Lower lobe of right lung (tissue), 2 donors: ENCODE measurements around the gene SPDYE16. TPM values are rescaled to one million over a fixed set of nuclear protein-coding genes. Genes with fewer than 3 reads are reported as not detected.
"Not testable (repeated sequence)": the region's sequence is repeated elsewhere in the genome, so short reads cannot be mapped to it uniquely, and the experiment has no call there.

Source experiments
- ATAC-seq, 2 donors: fragments of 200-7000 bp; cut with Tn5 transposase; one replicate each; pipeline ENCODE4 v1.9.1; 2020 to 2022; ENCODE audit warnings: mild to moderate bottlenecking in 2 of 2, moderate library complexity in 2 of 2
- DNase-seq: peaks from one replicate; pipeline ENCODE4 v3.0.0-alpha.2; 2020
- H3K27ac ChIP-seq: fragments of 200-600 bp; one replicate; pipeline ENCODE4 v1.8.0; 2022
- H3K27me3 ChIP-seq: fragments of 200-600 bp; one replicate; pipeline ENCODE4 v1.8.0; 2022; ENCODE audit warnings: low read depth
- H3K36me3 ChIP-seq: fragments of 200-600 bp; one replicate; pipeline ENCODE4 v1.8.0; 2022; ENCODE audit warnings: mild to moderate bottlenecking
- H3K4me1 ChIP-seq: fragments of 200-600 bp; one replicate; pipeline ENCODE4 v1.8.0; 2022
- H3K4me3 ChIP-seq: fragments of 200-600 bp; one replicate; pipeline ENCODE4 v1.8.0; 2022; ENCODE audit warnings: mild to moderate bottlenecking
- H3K9me3 ChIP-seq: fragments of 200-600 bp; one replicate; pipeline ENCODE4 v1.8.0; 2022
- intact Hi-C: fragments of 100-400 bp; cut with DNase I; formaldehyde crosslinking; loops from one replicate; pipeline ENCODE4 v1.11.0; 2022
- long read RNA-seq: library from polyadenylated mRNA; unstranded; transcript quantifications from one replicate; pipeline ENCODE4 v2.0.0, GENCODE V29; 2021
- total RNA-seq: library from RNA; stranded (reverse); fragmentation: NEBNext Ultra II Directional; extraction: Animal tissue kit (Norgen Biotek cat#: 25700); gene quantifications from one replicate; pipeline ENCODE4 v1.2.1, GENCODE V29; 2021
- donor health status: DM: no; HTN: yes; CAD: no; lungs with severe emphysema.

The SPDYE16 gene
- total RNA-seq: 0.18 TPM
- long read RNA-seq, partial matches to known transcripts: 0 of 4 reads
- long read RNA-seq, other reads (novel, unspliced or antisense): 4 of 4 reads

DNA sequence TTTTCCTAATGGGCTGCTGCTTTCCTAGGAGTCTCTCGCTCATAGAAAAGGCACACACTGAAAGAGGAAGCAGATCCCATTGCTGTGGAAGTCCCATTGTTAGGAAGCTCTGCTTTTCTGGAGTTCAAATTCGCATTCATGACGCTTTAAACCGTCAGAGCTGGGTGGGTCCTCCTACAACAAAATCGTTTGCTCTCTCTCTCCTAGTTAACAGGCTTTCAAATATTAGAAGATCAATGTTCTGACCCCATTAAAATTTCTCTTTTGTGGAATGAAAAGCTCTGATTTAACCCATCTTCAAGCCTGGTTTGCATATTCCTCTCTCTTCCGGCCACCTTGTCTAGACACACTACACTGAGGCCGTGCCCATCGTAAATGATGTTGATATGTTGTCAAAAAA is at the start of gene SPDYE16:
Gene SPDYE16, minus strand, starts transcription at position 101 of the 400 bp plus-strand sequence. CDS start 1,838 bp downstream, outside the sequence.
- H3K27me3 ChIP-seq, H3K36me3 ChIP-seq, H3K27ac ChIP-seq, H3K9me3 ChIP-seq, H3K4me1 ChIP-seq, H3K4me3 ChIP-seq, DNase-seq, intact Hi-C loops, ATAC-seq: not testable (repeated sequence)

GRCh38 chr7:76592694-76593093 is 49.6 kb upstream of the SPDYE16 start:
- H3K36me3 ChIP-seq, H3K27me3 ChIP-seq, H3K9me3 ChIP-seq, intact Hi-C loops, H3K4me3 ChIP-seq, H3K27ac ChIP-seq, DNase-seq: not testable (repeated sequence)
- peaks cover 24% of the 10 kb centered on the region for H3K4me1 ChIP-seq
- peak; percentile 37 to 70 for ATAC-seq

GRCh38 chr7:76591602-76592304 is 48.7 kb upstream of the SPDYE16 start:
- H3K27me3 ChIP-seq, H3K4me3 ChIP-seq, intact Hi-C loops, H3K27ac ChIP-seq, H3K36me3 ChIP-seq, ATAC-seq, DNase-seq, H3K9me3 ChIP-seq: not testable (repeated sequence)
- H3K4me1 ChIP-seq: peaks cover 29% of the 10 kb centered on the region

GRCh38 chr7:76591033-76591432 is 47.9 kb upstream of the SPDYE16 start:
- H3K27me3 ChIP-seq, H3K9me3 ChIP-seq, intact Hi-C loops, H3K27ac ChIP-seq, H3K4me3 ChIP-seq, H3K36me3 ChIP-seq, DNase-seq, ATAC-seq: not testable (repeated sequence)
- H3K4me1 ChIP-seq: peaks cover 36% of the 10 kb centered on the region

- peak; percentile 58 to 83 for ATAC-seq
- peaks cover 47% of the 10 kb centered on the region for H3K4me1 ChIP-seq
- H3K27ac ChIP-seq: not testable (repeated sequence)
Measured at GRCh38 chr7:76588586-76588985, 45.5 kb upstream of the SPDYE16 start.

DNA sequence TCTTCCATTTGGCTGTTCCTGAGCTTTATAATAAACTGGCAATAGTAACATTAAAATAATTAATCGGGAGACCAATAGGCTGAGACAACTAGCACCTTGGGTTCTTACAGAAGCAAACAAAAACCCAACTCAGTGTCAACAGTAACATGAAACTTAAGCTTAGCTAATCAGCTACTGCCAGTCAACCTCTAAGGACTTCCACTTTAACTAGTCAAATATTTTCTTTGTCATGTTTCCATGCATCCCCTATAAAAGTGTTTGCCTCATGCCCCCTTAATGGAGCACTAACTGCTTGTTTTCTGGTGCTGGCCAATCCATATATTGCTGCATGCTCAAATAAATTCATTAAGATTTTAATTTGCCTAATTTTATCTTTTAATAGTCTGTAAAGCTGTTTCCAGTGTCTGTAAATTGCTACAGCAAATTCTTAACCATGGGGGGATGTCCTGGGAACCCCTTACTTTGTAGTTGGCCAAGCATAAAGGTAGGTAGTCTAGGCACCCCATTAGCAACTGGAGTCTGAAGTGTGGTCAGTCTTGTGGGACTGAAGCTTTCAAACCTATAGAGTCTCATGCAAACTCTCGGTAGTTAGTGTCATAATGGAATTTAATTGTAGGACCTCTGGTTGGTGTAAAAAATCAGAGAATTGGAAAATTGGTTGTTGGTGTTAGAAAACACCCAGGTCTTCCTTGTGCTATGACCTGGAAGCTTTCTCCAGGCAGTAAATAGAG is 43.7 kb upstream of the SPDYE16 start:
- DNase-seq, H3K36me3 ChIP-seq, H3K9me3 ChIP-seq, H3K4me3 ChIP-seq, intact Hi-C loops, H3K27me3 ChIP-seq, H3K27ac ChIP-seq: not testable (repeated sequence)
- peak; percentile 4 to 45 for ATAC-seq
- H3K4me1 ChIP-seq: peaks cover 54% of the 10 kb centered on the region

More at GRCh38 chr7:76588586-76588985, 45.5 kb upstream of the SPDYE16 start:
- H3K27me3 ChIP-seq, H3K9me3 ChIP-seq, H3K36me3 ChIP-seq, intact Hi-C loops, DNase-seq, H3K4me3 ChIP-seq: not testable (repeated sequence)

DNA sequence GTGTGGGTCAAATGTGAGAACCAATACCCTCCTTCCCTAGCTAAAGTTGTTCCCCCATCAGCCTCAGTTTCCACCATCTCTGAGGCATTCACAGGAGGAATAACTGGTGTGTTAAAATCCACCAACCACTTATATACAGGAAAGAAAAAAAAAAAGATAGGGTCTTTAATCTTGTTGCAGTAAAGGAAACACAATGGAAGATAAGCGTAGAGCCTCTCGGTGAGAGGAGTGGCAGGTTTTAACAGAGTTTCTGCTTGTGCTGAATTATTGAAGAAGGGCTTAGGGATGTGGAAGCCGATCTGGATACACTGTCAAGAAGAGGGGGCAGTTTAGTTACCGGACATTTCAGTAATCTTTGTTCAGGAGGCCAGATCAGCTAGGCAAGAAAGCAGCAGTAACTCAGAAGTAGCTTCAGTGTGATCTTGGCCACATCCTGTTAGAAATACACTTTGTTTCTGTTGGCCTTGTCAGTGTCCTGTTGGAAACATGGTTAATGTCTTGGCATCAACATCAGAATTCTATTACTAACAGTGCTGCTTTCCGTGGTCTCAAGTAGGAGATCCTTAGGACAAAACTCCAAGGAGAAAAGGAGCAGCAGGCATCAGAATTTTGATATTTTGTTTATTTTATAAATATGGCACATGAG is 40.7 kb upstream of the SPDYE16 start:
- Histone ChIP-seq H3K27ac (peak overlapping the region; percentile 67), H3K4me1 (peaks cover 46% of the 10 kb centered on the region)
- intact Hi-C loops, H3K36me3 ChIP-seq, H3K9me3 ChIP-seq, H3K4me3 ChIP-seq, H3K27me3 ChIP-seq, DNase-seq: not testable (repeated sequence)
- peak in 1 of 2 donors; percentile 5 for ATAC-seq

DNA sequence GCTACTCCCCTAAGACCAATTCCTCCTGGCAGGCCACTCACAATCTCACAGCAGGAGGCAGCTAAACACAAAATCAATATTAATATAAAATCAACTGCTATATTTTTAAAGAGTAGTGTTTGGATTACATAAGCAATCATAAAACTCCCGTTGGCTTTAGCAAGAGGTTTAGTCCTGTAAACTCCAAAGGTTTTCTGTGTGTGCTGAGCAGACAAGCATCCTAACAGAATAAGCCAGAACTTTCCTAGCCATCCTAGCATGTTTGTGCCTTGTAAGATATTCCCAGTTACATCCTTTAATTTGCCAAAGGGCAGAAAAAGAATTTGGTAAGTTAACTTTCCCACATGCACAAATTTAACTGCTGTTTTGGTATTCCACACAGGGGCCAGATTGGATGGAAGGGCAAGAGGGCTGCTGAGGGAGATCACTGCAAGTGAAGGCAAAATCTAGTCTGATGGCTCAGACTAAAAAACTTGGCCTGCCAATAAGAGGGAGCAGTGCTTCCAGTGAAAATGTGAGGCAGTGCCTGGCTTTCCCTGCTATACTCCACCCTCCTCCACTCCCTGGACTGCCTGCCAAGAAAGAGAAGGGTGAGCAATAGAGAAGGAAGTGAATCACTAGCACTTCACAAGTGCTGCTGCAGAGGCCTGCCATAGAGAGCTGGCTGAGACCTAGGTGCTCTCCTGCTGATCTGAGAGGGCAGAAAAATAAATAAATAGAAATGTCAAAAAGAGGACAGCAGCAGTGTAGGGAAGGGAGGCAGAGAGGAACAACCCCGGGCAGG is 39.9 kb upstream of the SPDYE16 start:
- H3K4me1 ChIP-seq: peaks cover 43% of the 10 kb centered on the region
- H3K36me3 ChIP-seq, H3K4me3 ChIP-seq, H3K27me3 ChIP-seq, H3K9me3 ChIP-seq, intact Hi-C loops: not testable (repeated sequence)
- ATAC-seq (peak; percentile 99), DNase-seq (peak; percentile 72)
- H3K27ac ChIP-seq: peak overlapping the region; percentile 67

DNA sequence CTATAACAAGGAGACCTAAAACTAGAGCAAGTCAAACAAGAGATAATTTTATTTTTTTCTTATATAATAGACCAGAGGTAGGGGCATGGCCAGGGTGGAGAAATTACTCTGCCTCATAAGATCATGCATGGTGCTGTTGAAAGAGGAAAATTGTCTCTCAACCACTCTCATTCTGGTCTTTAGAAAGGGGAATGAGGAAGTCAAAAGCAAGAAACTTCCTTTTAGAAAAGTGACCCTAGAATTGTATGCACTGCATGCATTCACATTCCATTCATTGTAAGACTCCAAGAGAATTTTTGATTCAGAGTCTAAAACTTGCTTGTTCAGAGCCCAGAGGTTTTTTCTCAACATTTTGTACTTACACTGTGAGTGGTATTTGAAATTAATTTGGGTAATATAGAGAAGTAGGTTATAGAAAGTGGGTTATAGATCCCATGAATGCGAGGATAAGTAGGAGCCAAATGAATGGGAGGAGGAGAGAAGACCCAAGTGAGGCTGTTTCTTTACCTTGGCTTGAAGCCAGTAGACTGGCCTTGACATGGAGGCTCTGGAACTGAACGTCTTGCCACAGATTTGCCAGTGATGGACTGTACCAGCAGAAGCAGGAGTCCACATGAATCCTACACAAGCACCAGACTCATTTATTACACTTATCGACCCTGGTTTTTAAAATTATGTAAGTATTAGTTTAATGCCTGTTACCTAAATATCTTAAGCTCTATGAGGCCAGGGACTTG is 33.0 kb upstream of the SPDYE16 start:
- H3K4me1 ChIP-seq, H3K36me3 ChIP-seq, DNase-seq, H3K27ac ChIP-seq, H3K4me3 ChIP-seq, intact Hi-C loops, H3K27me3 ChIP-seq, H3K9me3 ChIP-seq: not testable (repeated sequence)
- peak in 1 of 2 donors; percentile 59 for ATAC-seq

DNA sequence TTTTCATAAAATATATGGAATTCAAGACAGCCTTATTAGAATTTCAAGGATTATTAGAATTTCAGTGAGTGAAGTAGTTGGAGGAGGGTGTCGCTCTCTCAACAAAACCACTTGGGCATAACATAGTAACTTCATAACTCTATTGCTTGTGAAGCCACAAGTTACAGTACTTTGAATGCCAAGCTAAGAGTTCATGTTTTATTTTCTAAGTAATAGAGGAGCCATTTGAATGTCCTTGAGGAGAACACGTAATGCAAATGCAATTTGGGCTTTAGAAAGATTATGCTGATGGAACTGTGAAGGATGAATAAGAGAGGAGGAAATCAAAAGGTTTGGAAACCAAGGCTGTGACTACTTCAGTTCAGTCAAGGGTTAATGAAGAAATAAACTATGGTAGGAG is 32.3 kb upstream of the SPDYE16 start:
- intact Hi-C loops, H3K9me3 ChIP-seq, DNase-seq, H3K4me1 ChIP-seq, H3K4me3 ChIP-seq, H3K27me3 ChIP-seq, H3K36me3 ChIP-seq, H3K27ac ChIP-seq: not testable (repeated sequence)
- peak; percentile 43 to 73 for ATAC-seq

DNA sequence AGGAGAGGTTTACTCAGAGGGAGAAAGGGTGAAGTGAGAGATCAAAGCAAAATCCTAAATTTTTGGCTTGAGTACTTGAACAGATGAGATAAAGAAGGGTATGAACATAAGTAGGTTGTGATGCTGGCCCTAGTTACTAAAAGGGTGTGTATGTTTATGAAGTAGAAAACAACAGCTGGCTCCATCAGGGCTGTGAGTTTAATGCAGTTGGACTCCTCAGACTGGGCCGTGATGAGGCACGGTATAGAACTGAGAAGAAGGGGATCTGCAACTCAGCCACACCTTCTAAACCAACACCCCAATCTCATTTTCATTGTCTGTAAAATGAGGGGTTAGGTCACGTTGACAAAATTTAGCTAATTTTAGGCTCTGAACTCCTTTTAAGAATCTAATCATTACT is 29.2 kb upstream of the SPDYE16 start:
- H3K9me3 ChIP-seq, intact Hi-C loops, DNase-seq, H3K36me3 ChIP-seq, H3K4me1 ChIP-seq, ATAC-seq, H3K4me3 ChIP-seq, H3K27me3 ChIP-seq, H3K27ac ChIP-seq: not testable (repeated sequence)

GRCh38 chr7:76570324-76570775 is 27.3 kb upstream of the SPDYE16 start:
- H3K36me3 ChIP-seq, H3K4me3 ChIP-seq, H3K9me3 ChIP-seq, H3K27me3 ChIP-seq, DNase-seq, H3K4me1 ChIP-seq, H3K27ac ChIP-seq, intact Hi-C loops: not testable (repeated sequence)
- peak in 1 of 2 donors; percentile 25 for ATAC-seq
